Endodermal cell (in vitro differentiated cells): Measurements from ENCODE around the gene CACNA1A. TPM values are rescaled to one million over a fixed set of nuclear protein-coding genes. Genes with fewer than 3 reads are reported as not detected.

Source experiments
- DNase-seq: peaks from one replicate; pipeline ENCODE4 v3.0.0-alpha.2; 2017
- H3K27ac ChIP-seq: 2 replicates; pipeline ENCODE4 v1.5.1; 2013; ENCODE audit warnings: mild to moderate bottlenecking, low read depth, low read length, moderate library complexity
- H3K27me3 ChIP-seq: 2 replicates; pipeline ENCODE4 v1.6.1; 2013; ENCODE audit warnings: mild to moderate bottlenecking, low read length, moderate library complexity; ENCODE audit not compliant: insufficient read depth, control insufficient read depth, poor library complexity, severe bottlenecking
- H3K36me3 ChIP-seq: 2 replicates; pipeline ENCODE4 v1.7.0; 2013; ENCODE audit warnings: mild to moderate bottlenecking, low read length, moderate library complexity; ENCODE audit not compliant: control insufficient read depth, insufficient read depth
- H3K4me1 ChIP-seq: one replicate; pipeline ENCODE4 v1.7.0; 2013; ENCODE audit warnings: low read length; ENCODE audit not compliant: control insufficient read depth, insufficient read depth
- H3K4me3 ChIP-seq: 2 replicates; pipeline ENCODE4 v1.5.1; 2013; ENCODE audit warnings: mild to moderate bottlenecking, low read length, moderate library complexity
- H3K9ac ChIP-seq: 2 replicates; pipeline ENCODE4 v1.6.1; 2013; ENCODE audit warnings: mild to moderate bottlenecking, low read length, moderate library complexity; ENCODE audit not compliant: poor library complexity, severe bottlenecking; ENCODE audit errors: extremely low read depth
- H3K9me3 ChIP-seq: 2 replicates; pipeline ENCODE4 v1.6.1; 2013; ENCODE audit warnings: mild to moderate bottlenecking, low read length, moderate library complexity; ENCODE audit not compliant: control insufficient read depth
- H3K27ac Mint-ChIP-seq: 2 replicates; pipeline ENCODE4 v1.8.0; 2020; ENCODE audit warnings: mixed read lengths
- H3K27me3 Mint-ChIP-seq: 2 replicates; pipeline ENCODE4 v1.8.0; 2021; ENCODE audit warnings: mild to moderate bottlenecking, mixed read lengths; ENCODE audit not compliant: insufficient read depth
- H3K36me3 Mint-ChIP-seq: 2 replicates; pipeline ENCODE4 v1.8.0; 2020; ENCODE audit warnings: low read depth, mixed read lengths
- H3K4me1 Mint-ChIP-seq: 2 replicates; pipeline ENCODE4 v1.8.0; 2020; ENCODE audit warnings: mixed read lengths
- H3K4me3 Mint-ChIP-seq: 2 replicates; pipeline ENCODE4 v1.8.0; 2020; ENCODE audit warnings: mild to moderate bottlenecking, moderate library complexity, mixed read lengths
- H3K9me3 Mint-ChIP-seq: 2 replicates; pipeline ENCODE4 v1.8.0; 2020; ENCODE audit warnings: mild to moderate bottlenecking, mixed read lengths
- WGBS, 2 experiments: methylation state at CpG; one replicate each; pipeline versions ENCODE4 v1.1.5 to v1.1.7; 2013; ENCODE audit warnings: missing lambda C conversion rate in 2 of 2, mixed read lengths in 1 of 2; ENCODE audit not compliant: insufficient coverage in 1 of 2, insufficient read length in 1 of 2; 5-methylcytosine and 5-hydroxymethylcytosine counted together
- total RNA-seq, 2 donors: library from RNA; stranded (reverse); fragmentation: NEBNext Ultra II Directional in 1 of 2; extraction: Animal tissue kit (Norgen Biotek cat#: 25700) in 1 of 2; gene quantifications; 2 replicates in 1 of 2; 3 replicates in 1 of 2; pipeline ENCODE4 v1.2.1, GENCODE V29; 2021
- TF ChIP-seq, protein P1 (sequence below): fragments of 200-600 bp; sonication (generic); conservative IDR thresholded peaks from 2 replicates; pipeline ENCODE4 v1.5.0; 2021; ENCODE audit warnings: antibody characterized with exemption, mild to moderate bottlenecking

CACNA1A gene
- total RNA-seq, 2 donors from 2014 or later: 8.0 to 10.6 TPM

DNA sequence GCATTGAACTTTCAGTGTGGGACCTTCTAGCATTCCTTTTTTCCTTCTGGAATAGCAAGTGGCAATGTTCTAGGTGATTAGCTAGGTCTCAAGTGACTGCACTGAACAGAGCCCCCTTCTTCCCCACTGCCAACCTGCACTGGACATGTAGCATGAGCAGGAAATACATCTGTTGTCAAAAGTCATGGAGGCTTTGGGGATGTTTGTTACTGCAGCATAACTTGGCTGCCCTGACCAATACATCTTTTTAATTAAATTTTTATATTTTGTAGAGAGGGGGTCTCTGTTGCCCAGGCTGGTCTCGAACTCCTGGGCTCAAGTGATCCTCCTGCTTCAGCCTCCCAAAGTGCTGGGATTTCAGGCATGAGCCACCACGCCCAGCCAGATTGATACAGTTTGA is 163.6 kb downstream of the CACNA1A start:
- H3K9me3 ChIP-seq: no peaks in the 10 kb centered on the region
- no peaks in the 10 kb centered on the region for H3K36me3 Mint-ChIP-seq
- H3K4me1 Mint-ChIP-seq: no peaks in the 10 kb centered on the region
- no peak overlapping the region for H3K4me3 ChIP-seq
- TF ChIP-seq, protein P1, sequence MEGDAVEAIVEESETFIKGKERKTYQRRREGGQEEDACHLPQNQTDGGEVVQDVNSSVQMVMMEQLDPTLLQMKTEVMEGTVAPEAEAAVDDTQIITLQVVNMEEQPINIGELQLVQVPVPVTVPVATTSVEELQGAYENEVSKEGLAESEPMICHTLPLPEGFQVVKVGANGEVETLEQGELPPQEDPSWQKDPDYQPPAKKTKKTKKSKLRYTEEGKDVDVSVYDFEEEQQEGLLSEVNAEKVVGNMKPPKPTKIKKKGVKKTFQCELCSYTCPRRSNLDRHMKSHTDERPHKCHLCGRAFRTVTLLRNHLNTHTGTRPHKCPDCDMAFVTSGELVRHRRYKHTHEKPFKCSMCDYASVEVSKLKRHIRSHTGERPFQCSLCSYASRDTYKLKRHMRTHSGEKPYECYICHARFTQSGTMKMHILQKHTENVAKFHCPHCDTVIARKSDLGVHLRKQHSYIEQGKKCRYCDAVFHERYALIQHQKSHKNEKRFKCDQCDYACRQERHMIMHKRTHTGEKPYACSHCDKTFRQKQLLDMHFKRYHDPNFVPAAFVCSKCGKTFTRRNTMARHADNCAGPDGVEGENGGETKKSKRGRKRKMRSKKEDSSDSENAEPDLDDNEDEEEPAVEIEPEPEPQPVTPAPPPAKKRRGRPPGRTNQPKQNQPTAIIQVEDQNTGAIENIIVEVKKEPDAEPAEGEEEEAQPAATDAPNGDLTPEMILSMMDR: no peak
- no peaks in the 10 kb centered on the region for H3K36me3 ChIP-seq
- H3K9me3 Mint-ChIP-seq: peaks cover 4% of the 10 kb centered on the region
- H3K9ac ChIP-seq: no peak overlapping the region
- H3K27me3 Mint-ChIP-seq: peaks cover 5% of the 10 kb centered on the region
- 64 to 100% methylated on average over 1 to 2 of the region's 2 CpGs for WGBS, 2 experiments
- no peak overlapping the region for H3K27ac ChIP-seq
- DNase-seq: no peak
- H3K4me3 Mint-ChIP-seq: no peak overlapping the region
- H3K27me3 ChIP-seq: no peaks in the 10 kb centered on the region
- no peak overlapping the region for H3K27ac Mint-ChIP-seq
- H3K4me1 ChIP-seq: no peaks in the 10 kb centered on the region

DNA sequence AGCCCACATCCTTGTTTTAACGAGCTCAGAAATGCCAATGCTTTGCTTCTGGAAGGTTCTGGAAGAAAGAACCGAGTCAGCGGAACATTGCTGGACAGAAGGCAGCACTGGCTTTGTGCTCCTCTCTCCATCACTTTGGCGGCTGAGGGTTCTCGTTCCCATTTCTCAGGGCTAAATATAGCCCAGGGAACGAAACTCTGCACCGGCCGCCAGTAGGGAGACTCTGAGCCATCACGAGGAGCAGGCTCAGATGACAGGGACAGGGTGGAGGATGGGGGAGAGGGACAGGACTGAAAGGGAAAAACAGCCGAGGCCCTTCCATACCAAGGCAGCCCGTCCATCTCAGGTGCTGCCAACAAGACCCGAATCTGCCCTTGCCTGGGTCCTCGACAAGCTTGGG is 166.4 kb downstream of the CACNA1A start:
- no peak overlapping the region for H3K4me3 Mint-ChIP-seq
- Histone ChIP-seq H3K4me1 (no peaks in the 10 kb centered on the region), H3K9me3 (no peaks in the 10 kb centered on the region), H3K36me3 (no peaks in the 10 kb centered on the region), H3K4me3 (no peak overlapping the region), H3K27me3 (no peaks in the 10 kb centered on the region), H3K27ac (no peak overlapping the region), H3K9ac (no peak overlapping the region)
- H3K27ac Mint-ChIP-seq: no peak overlapping the region
- H3K4me1 Mint-ChIP-seq: no peaks in the 10 kb centered on the region
- 79 to 85% methylated on average over 10 to 13 of the region's 13 CpGs for WGBS, 2 experiments
- no peak for DNase-seq
- TF ChIP-seq, protein P1: no peak
- peaks cover 4% of the 10 kb centered on the region for H3K9me3 Mint-ChIP-seq
- no peaks in the 10 kb centered on the region for H3K36me3 Mint-ChIP-seq
- peaks cover 28% of the 10 kb centered on the region for H3K27me3 Mint-ChIP-seq

DNA sequence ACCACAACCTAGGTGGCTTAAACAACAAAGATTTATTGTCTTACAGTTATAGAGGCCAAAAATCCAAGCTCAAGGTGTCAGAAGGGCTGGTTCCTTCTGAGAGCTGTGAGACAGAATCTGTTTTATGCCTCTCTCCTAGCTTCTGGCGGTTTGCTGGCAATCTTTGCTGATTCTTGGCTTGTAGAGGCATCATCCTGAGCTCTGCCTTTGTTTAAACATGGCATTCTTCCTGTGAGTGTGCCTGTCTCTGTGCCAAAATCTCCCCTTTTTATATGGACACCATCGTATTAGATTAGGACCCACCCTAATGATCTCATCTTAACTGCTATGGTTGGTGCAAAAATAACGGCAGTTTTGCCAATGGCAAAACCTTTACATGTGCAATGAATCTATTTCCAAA is 169.1 kb downstream of the CACNA1A start:
- Mint-ChIP-seq H3K4me1 (no peaks in the 10 kb centered on the region), H3K27me3 (peaks cover 45% of the 10 kb centered on the region), H3K36me3 (no peaks in the 10 kb centered on the region), H3K9me3 (peaks cover 7% of the 10 kb centered on the region), H3K27ac (no peak overlapping the region), H3K4me3 (no peak overlapping the region)
- H3K9me3 ChIP-seq: no peaks in the 10 kb centered on the region
- H3K4me1 ChIP-seq: no peaks in the 10 kb centered on the region
- DNase-seq: no peak
- H3K27ac ChIP-seq: no peak overlapping the region
- H3K27me3 ChIP-seq: no peaks in the 10 kb centered on the region
- no peaks in the 10 kb centered on the region for H3K36me3 ChIP-seq
- TF ChIP-seq, protein P1: no peak
- H3K4me3 ChIP-seq: no peak overlapping the region
- no peak overlapping the region for H3K9ac ChIP-seq
- WGBS, 2 experiments: 68 to 85% methylated on average over 3 of the region's 3 CpGs
